NCI-H2107 treated with DMSO at 0.1 percent for 48 hours (cell line): ENCODE data around the gene SLC1A2.

ENCODE experiments used
- DNase-seq: peaks from one replicate; lab custom pipeline; 2025; ENCODE audit not compliant: unreplicated experiment; lab: John Stamatoyannopoulos, UW

SLC1A2 gene

DNA sequence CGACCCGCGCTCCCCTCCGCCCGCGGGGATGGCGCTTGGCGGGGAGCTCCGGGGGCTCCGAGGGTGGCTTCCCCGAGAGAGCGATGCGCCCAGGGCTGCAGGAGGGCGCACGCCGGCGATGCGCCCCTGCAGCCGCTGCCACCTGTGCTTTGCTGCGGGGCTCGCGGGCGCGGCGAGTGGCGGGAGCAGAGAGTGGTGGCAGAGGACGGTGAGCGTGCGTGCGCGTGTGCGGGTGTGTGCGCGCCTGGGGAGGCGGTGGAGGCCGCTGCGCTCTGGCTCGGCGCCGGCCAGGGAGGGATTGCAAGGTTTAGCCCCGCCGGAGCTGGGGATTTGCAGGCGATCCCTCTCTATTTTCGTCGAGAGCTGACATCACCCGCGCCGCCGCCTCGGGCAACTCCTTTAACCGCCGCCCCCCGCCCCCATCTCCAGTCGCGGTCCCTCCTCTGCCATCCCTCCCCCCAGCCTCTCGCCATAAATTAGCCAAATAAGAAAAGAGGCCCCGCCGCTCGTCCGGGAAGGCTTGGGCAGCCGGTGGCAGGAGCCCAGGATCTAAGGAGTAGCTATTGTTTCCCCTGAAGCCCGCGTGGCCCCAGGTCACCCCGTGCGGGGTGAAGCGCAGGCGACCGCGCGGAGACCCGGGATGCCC, at the start of gene SLC1A2:
Gene SLC1A2, minus strand, starts transcription at position 375 of the 646 bp plus-strand sequence. CDS start 592 bp downstream, outside the sequence.
- no peak for DNase-seq

DNA sequence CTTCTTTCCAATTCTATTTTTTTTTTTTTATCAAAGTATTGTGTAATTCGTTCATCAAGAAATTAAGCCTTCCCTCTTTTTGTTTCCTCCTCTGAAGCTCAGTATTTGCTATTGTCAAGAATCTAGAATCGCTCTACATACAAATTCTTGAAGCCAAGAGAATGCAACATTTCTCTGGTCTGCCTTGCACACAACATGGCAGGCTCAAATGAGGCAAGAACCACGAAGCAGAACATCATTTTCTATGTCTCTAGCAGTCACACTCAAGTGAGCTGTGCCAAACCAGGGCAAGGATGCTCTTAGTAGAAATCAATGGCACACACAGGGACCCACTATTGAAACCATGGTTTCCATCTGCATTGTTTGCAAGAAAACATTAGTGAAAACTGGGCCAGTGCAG, 46.7 kb upstream of the SLC1A2 start:
- DNase-seq = no peak

DNA sequence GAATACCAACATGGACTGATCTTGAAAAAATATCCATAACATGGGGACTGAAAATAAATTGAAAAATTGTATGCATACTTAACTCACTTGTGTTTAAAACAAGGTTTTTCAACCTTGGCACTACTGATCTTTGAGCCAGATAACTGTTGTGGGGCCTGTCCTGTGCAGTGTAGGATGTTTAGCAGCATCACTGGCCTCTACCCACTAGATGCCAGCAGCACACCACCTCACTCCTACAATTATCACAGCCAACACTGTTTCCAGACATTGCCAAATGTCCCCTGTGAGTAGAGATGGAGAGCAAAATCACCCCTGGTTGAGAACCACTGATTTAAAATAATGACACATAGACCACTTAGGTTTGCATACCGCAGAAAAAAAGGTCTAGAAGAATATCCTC, 45.0 kb upstream of the SLC1A2 start:
- no peak for DNase-seq

DNA sequence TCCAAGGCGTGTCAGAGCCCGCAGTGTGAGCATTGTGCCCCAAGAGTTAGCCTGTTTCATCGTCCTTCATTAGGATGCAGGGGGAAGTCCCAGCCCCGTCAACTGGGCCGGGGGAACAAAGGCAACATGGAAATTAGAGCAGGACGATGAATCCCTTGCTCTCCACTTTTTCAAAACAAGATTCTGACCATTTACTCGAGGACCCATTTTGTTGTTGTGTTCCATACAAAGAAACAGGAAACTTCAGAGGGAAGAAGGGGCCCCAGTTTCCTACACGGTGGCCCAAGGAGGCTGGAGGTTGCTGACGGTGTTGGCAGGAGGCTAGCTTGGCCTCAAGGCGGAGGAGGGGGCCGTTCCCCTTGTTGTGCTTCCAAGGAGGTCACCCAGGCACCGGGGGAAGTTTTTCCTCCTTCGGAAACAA, 44.0 kb upstream of the SLC1A2 start:
- no peak for DNase-seq

DNA sequence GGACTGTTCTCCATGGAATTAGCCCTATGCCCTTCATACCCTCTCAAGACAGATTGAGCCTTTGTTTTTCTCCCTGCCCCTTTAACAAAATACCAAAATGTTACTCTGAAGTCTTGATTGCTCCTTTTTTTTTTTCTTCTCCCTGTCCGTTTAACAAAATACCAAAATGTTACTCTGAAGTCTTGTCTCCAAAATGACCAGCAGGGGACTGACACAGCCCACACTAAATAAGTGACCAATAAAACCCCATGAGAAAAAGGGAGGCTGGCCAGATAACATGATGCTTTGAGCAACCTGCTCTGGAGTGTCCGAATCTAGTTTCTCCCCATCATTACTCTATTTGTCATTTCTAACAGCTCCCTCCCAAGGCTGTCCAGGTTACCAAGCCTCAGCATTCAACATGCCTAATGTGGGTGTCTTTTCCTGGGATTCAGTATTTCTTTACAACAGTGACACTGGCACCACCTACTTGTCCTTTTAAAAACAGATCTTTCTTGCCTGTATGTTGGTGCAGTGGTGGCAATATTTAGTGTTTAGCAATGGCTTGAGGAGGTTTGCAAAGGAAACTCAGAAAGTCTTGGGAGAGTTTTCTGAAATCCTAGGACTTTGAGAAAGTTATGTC, 42.7 kb upstream of the SLC1A2 start:
- DNase-seq = no peak

DNA sequence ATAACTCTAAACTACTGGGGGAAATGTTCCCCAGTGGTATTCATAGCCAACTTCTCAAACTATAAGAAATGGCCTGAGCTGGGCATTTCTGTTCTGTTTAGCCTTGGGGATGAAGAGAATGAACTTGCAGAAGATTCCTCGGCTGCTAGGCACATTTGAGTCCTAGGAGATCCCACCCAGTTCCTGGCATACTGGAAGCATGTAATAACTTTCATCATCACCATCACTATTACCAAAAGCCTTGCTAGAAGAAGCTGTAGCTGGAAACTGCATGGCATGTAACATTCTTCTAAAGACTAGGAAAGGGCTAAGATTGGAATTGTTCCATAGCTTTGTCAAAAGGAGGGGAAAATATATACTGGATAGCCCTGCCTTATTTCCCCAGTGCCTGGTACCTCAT, 40.1 kb upstream of the SLC1A2 start:
- DNase-seq = no peak

DNA sequence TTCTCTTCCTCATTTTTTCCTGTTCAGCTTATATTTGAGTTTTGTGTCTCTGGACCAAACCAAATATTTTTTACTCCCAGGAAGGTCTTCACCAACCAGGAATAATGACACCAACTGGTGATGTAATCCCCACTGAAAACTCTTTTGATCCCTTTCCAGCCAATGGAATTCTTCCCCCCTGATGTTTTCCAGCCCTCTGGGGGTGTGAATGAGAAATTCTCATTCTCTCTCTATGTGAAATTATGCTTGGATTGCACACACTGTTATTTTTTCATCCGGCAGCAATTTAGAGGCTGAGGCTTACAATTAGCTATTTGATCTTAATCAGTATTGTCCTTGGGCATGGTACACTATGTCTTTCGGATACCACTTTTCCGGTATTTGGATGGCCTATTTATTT, 39.5 kb upstream of the SLC1A2 start:
- no peak for DNase-seq

DNA sequence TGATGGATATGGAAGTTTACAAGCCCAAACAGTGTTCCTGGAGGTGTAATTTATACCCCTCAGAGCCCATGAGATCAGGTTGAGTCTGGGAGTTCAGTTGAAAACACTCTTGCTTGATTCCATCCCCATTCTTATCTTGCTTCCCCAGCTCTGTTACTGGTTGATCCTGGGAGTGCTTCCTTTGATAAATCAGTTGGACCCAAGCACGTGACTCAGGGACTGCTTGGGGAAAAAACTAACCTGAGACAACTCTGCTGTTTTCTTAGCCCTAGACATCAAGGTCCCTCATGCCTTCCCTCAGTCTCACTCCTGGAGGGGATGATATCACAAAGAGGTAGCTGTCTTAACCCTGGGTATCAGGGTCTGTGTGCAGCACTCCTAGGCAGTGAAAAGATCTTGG, 35.0 kb upstream of the SLC1A2 start:
- DNase-seq = no peak

DNA sequence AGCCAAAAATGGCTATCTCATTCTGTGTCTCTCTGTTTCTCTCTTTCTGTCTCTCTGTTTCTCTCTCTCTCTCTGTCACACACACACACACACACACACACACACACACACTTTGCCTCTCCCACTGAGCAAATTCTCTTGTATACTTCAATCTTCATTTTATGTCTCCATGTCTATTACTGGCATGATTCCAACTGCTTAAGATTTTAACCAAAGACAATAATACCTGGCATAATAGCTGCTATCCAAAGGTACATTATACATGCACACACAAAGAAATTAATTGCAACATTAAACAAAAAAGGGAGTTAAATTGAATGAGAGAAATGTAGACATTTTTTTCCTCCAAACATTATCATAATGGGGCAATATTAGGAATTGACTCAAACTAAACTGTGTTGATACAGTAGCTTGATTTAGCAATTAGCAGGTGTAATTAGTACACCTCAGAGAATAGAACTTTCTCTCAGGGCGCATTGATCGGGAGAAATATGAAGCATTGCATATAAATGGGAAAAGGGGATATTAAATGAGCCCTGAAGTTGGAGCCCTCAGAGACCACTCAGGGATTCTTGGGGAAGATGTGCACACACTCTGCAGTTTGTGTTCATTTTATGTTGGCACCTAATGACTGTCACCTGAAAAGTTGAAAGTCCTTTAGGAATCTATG, 17.4 kb upstream of the SLC1A2 start:
- DNase-seq = no peak

DNA sequence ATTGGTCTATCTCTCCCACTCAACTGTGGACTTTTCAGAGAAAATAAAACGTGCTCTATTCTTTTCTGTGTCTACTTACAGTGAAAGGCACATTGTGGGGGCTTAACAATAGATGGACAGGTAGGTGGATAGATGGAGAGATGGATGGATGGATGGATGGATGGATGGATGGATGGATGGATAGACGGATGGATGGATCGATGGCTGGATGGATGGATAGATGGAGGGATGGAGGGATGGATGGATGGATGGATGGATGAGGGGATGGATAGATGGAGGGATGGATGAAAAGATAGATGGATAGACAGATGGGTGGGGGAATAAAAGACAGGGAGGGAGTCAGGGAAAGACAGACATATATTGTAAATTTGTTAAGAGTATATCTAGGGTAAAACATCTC, 14.2 kb upstream of the SLC1A2 start:
- DNase-seq = no peak

DNA sequence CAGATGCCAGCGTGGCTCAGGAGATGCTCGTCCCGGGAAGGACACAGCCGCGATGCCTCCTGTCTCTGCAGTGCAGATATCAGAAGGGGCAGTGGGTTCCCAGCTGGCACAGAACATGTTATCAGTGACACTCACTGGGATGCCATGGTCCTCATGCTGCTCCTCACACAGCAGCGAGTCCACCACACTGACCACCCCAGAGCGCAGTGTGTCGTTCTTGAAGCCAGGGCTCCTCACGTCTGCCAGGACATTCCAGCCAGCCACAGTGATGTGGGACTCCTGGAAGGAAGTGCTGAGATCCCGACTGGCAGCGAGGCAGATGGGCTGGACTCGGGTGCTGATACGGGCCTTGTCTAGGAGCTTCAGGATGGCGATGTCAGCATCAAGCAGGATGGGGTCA, 13.1 kb upstream of the SLC1A2 start:
- no peak for DNase-seq

DNA sequence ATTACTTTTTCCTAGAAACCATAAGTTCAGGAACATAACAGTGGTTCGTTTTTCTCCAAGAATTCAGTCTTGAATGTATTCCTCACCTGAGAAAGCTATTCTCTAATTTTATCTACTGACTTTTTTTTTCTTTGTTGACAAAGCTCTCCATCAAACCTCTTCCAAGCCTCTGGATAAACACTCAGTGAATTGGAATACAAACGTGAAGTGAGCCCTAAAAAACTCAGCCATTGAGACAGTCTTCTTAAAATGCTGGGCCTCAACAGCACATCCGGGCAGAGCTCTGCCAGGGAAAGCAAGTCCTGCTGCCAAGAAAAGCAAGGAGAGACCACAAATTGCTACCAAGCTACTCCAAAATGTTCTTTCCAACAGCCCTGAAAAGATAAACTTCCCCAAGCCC, 7.7 kb upstream of the SLC1A2 start:
- no peak for DNase-seq

DNA sequence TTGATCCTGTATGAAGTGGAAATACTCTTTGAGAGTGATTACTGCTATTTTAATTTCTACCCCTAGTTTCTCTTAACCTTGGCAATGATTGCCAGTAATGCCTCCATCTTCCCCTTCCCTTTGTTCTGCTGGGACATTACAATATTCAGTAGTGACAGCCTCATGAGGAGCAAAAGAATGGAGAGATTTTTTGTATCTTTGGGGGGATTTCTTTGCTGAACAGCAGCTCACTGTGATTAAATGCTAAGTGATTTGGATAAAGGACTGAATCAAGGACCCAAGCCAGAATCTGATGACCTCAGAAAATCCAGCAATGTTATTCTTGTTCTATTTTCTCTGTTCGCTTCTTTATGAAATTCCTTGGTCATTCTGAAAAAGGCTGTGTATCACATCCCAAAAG, 7.0 kb upstream of the SLC1A2 start:
- no peak for DNase-seq

DNA sequence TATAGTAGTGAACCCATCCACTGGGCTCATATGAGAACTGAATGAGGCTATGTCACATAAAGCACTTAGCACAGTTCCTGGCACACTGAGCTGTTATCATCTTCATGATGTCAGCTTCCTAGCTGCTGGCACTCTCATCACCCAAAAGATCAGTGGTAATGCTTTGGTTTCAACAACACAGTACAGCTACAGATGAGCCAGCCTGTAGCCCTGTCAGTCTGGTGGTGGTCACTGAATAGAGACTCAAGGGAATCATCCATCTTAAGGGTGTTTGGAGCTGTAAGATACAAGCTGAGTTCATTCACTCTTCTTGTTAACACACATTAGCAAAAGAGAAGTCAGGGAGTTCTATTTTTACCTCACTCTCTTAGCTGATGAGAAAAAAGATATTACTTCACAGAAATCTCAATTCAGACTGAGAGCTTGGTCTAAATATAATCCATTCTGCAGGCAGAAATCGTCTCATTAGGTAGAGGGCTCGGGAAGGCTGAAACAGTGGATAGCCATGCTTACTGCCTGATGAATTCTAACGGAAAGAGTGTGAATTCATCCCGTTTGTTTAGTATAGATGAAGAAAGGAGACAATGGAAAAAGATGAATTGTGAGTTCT, 6.3 kb upstream of the SLC1A2 start:
- no peak for DNase-seq

DNA sequence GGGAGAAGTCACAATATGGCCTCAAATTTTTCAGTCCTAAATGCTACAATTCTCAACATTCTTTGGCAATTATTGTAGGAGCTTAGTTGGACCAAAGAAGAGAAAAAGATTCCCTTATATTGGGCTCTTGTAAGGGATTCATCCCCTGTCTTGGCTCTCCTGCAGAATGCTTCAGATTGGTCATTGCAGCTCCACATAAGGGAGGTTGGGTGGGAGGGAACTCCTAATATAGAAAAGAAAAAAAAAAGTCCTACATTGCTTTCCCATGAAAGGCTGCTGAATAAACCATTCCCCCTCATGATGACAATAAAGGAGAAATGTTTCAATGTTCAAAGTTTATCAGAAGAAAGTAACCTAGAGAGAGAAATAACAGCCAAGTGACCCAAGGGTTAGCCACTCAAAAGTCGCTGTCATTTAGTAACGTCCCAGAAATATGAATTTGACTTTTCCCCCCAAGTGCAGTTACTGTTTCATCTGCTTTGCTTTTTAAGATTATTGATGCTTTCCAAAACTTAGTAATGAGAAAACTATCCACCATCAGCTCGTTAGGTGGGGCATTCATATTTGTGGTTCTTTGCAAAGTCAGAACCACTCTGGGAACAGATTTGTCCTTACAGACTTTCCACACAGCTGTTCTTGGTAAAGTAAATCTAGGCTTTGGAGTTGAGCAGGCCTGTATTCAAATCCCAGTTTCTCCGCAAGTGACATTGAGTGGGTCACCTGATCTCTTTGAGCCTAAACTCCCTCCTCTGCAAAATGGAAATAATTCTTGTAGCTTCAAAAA, 5.0 kb upstream of the SLC1A2 start:
- no peak for DNase-seq

DNA sequence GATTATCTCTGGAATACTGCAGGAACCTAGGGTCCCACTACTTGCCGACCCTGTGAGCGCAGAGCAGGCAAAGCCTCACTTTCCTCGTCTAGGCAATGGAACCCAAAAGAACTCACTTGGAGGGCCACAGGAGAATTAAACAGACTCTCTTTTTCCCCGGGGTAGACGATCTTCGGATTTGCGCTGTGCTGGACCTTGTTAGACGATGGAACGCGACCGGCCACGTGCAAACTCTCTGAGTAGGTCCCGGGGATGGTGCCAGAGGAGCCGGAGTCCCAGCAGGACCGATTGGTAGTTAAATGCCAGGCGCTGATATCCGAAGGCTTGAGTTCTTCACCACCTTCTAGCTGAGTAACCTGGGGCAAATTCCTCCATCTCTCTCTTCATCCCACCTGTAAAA, 1.0 kb upstream of the SLC1A2 start:
- DNase-seq = no peak

DNA sequence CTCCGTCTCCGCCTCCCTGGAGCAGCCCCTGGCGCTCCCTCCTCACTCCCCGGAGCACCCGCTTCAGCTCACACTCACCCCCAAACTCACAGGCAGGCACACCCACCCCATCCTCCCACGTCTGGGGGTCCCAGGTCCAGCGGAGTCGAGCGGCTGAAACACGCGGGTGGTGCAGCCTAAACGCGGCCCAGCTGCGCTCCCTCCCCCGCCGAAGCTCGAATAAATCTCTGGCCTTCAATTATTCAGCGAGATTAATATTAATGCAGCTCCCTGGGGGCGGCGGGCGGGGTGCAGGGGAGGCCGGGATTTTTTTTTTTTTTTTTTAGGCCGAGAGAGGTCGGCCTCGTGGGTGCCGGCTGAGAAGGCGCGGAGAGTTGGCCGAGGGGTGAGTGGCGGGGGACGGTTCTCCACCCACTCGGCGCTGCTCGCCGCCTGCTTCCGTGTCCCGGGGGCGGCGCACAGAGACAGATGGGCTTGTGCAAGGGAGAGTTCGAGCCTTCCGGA, 524 bp upstream of the SLC1A2 start:
- DNase-seq = no peak

DNA sequence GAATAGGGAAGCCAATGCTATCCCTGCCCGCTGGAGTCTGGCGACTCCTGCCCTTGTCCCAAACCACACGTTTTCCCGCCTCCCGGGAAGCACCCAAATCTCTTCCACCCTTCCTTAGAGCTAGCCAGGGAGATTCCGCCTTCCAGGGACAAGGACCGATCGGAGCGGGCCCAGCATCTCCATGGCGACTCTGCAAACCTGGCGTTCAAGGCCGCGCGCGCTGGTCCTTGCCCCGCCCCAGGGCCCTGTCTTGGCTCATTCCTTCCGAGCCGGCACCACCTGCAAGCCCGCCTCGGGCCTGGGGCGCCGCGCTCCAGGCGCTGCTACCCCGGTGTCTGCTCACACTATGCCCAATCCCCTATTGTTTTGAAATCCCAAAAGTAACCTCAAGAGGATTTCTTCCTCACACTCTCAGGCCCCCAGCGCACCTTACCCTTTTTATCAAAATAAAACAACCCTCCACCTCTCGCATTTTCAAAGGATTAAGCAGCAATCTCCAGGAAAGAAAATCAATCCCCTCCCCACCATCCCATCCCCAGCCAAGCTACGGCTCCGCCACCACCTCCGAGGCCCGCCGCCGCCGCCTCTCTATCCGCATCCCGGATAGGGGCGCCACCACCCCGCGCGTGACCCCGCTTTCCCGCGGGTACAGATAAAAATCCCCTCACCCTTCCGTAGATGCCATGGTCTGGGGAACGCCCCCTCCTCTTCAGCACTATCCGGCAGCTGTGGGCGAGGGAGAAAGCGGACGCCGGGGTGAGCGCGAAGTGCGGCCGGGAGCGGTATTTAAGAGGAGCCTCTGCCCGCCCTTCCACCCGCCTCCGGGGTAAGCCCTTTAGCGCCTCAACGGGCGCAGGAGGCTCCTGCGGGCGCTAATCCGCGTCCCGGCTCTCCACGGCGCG, 825 bp downstream of the SLC1A2 start:
- no peak for DNase-seq

DNA sequence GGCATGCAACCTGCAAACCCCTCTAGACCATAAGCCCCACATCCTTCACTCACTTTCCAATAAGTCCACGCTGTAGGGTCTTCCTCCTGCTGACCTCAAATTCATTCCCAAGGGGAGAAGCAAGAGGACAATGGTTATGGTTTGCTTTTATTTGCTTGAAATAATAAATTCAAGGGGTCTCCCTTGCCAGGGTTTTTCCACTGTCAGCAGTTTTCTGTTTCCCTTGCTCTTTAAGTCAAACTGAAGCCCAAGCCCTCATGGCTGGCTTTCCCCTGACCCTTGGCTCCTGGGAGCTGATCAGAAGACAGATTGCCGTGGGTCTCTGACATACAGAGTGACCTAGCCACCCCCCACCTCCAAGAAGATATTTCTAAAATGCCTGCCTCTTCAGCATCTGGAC, 3.9 kb downstream of the SLC1A2 start:
- DNase-seq = no peak

DNA sequence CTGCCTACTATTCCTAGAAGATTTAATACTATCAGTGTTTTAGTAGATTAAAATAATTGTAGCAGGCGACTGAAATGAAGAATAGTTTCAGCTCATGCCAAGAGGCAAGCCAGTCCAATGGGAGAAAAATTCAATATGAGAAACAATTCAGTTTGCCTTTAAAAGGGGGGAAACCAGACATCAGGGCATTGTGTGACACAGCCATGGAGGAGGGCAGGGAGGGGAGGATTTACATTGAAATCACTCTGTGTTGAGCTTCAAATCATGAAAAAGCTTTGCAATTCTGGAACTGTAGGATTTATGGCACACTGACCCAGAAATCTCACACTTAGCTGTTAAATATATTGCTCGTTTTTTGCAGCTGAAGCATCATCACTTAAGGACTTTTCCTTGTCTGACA, 4.6 kb downstream of the SLC1A2 start:
- DNase-seq = no peak
